ACHN (cell line): ENCODE results near the gene NASP.

Source experiments
- DNase-seq: peaks from one replicate; pipeline ENCODE4 v3.0.0-alpha.2; 2015
- in situ Hi-C: cut with HindIII; loops from 2 replicates; pipeline ENCODE4 v1.10.0; 2017; ENCODE audit warnings: low sequenced_read_pairs, low pct_ligation_motif_present, low pct_unique_long_range_greater_than_20kb

Gene NASP

GRCh38 chr1:45647248-45648021, 63.6 kb downstream of the NASP start:
- in situ Hi-C loops, result no loop called here
- DNase-seq, result no peak

GRCh38 chr1:45654540-45655280, 70.9 kb downstream of the NASP start:
- in situ Hi-C loops, result no loop called here
- DNase-seq, result no peak

- in situ Hi-C loops, result no loop called here
- no peak for DNase-seq
Measured at GRCh38 chr1:45656573-45657226, 72.9 kb downstream of the NASP start.

- in situ Hi-C loops, result no loop called here
- DNase-seq, result no peak
Measured at GRCh38 chr1:45658171-45658570, 74.3 kb downstream of the NASP start.

- no peak for DNase-seq
- in situ Hi-C loops, result no loop called here
Measured at GRCh38 chr1:45659222-45659621, 75.4 kb downstream of the NASP start.

- DNase-seq, result no peak
- in situ Hi-C loops, result no loop called here
Measured at GRCh38 chr1:45660336-45660735, 76.5 kb downstream of the NASP start.

GRCh38 chr1:45666836-45667235, 83.0 kb downstream of the NASP start:
- in situ Hi-C loops, result no loop called here
- DNase-seq, result no peak

GRCh38 chr1:45667321-45668111, 83.7 kb downstream of the NASP start:
- in situ Hi-C loops, result no loop called here
- no peak for DNase-seq
